Measurements from ENCODE around the gene L3MBTL3. TPM values are rescaled to one million over a fixed set of nuclear protein-coding genes. Genes with fewer than 3 reads are reported as not detected.

L3MBTL3 gene
- total RNA-seq (2014; rRNA removed; shearing (Covaris generic)), result 6.5 and 9.4 TPM in 2 replicates

GRCh38 chr6:130018292-130018743, at the start of gene L3MBTL3:
TSS of gene L3MBTL3 (plus strand) at chr6:130018581. CDS start at chr6:130042700, 24,119 bp downstream.
- DNase-seq (ENCODE audit: low read depth), result peak; percentile 88

GRCh38 chr6:129969064-129969463, 49.3 kb upstream of the L3MBTL3 start:
- no peak for DNase-seq (ENCODE audit: low read depth)

GRCh38 chr6:129976110-129976509, 42.3 kb upstream of the L3MBTL3 start:
- no peak for DNase-seq (ENCODE audit: low read depth)

DNA sequence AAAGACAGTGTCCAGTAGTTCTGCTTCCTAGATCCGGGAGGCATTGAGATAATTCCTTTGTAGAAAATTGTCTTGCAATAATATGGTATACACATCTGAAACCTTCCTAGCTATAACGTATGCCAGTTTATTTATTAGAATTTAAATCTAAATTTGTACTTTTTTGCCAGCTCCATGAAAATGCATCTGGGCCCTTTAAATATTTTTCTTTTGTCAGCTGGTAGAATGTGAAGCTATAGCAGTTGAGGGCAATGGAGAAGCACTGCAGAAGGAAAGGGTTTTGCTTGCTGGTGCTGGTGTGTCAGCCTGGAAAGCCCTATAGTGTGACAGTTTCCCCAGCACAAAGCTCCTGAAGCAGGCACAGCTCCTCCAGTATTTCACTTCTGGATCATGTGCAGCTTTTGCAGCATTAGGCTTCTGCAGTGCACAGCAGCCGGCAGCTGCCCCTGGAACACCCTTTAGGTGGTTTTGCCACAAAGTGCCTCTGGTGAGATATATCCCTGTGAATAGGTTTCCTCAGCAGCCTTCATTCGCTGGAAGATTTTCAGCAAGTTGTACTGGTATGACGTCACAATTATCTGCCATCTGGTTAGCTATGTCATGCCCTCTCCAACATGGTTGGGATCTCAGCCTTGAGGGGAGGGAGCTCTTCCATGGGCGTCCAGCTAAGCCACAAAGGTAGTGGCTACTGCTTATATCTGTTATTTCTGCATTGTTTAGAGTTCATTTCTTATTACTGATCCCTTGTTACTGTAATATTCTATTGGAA, 40.0 kb upstream of the L3MBTL3 start:
- DNase-seq (ENCODE audit: low read depth), result no peak

- DNase-seq (ENCODE audit: low read depth), result no peak
Measured at GRCh38 chr6:129980821-129981220, 37.6 kb upstream of the L3MBTL3 start.

DNA sequence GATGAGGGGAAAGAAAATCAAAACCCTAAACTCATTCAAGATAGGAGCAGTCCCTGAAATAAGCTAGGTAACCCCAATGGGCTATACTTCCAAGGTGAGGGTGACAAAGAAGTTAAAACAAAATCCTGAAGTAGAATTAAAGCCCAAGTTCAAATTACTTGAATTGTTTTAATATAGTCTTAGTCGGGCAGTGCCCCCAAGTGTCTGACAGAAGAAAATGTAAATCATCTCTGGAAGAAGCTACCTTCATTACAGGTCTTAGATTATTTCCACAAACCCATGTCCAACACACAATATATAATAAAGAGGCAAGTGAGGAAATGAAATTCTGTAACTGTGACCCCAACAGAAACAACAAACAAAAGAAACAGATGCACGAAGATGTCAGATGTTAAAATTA, 36.8 kb upstream of the L3MBTL3 start:
- peak; percentile 20 for DNase-seq (ENCODE audit: low read depth)

DNA sequence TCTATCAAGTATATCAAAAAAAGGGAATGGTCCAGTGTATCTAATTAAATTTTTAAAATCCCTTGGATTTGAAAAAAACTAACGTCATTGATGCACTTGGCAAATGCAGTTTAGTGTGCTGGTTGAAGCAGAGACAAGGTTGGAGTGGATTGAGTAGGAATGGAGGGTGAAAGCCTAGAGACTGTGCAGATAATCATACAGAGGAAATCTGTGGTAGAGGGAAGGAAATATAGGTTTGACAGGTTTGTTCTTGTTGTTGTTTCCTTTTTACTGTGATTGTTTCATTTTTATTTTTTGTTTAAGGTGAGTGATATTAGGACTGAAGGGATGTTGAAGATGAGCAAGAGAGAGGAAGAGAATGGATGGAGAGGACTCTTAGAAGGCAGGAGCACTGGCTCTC, 29.0 kb upstream of the L3MBTL3 start:
- DNase-seq (ENCODE audit: low read depth), result no peak

GRCh38 chr6:129992881-129993280, 25.5 kb upstream of the L3MBTL3 start:
- peak; percentile 46 for DNase-seq (ENCODE audit: low read depth)

DNA sequence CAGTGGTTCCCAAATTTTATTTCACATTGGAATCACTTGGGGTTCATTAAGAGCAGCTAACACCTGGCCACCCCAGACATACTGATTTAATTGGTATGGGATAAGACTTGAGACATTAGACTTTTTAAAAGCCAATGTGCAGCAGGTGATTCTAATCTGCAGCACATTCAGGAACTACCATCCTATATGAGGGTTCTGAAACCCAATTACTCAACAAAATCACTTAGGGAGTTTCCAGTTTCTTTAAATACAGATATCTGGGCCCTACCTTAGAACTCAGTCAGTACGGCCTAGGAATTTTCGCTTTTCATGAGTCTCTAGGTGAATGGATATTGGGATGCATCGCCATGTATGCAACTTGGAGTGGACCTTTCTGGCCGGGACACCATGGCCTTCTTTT, 24.0 kb upstream of the L3MBTL3 start:
- no peak for DNase-seq (ENCODE audit: low read depth)

GRCh38 chr6:129996387-129996786, 22.0 kb upstream of the L3MBTL3 start:
- no peak for DNase-seq (ENCODE audit: low read depth)

DNA sequence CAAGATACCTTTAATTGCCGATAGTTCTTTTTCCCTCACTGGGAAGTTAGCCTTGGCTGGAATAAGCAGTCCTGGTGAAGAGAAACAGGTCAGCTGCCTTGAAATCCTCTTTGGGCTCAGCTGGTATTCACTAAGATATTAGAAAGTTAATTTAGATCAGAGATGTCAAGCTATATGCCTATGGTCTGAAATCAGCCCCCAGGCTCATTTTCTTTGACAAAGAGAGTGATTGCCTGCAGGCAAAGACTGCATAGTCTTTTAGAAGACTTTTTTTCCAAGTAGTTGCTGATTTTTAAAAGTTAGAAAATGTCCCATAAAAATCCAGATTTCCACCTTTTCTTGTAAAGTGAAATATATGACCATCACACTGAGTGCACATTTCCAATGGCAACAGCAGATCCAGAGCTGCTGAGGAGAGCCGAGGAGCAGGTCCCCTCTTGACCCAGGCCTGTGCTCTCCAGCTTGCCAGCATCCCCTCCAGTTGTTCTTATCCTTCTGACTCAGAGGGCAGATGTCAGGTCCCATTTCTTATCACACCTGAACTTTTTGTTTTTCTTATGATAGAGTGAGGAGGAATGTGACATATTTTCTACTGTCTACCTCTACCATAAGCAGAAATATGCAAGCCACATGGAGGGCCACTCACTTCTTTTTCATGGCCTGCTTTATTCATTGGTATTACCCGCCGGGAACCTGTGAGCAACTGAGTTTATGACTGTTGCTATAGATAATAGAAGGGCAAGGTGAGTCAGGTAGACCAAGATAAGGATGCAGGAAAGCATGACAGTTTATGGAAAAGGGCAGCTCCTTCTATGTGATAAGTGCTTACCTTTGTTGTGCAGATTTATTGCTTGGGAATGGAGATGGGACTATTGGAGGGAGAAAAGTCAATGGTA, 17.6 kb upstream of the L3MBTL3 start:
- peak; percentile 24 for DNase-seq (ENCODE audit: low read depth)

- DNase-seq (ENCODE audit: low read depth), result no peak
Measured at GRCh38 chr6:130008236-130008873, 10.0 kb upstream of the L3MBTL3 start.

- no peak for DNase-seq (ENCODE audit: low read depth)
Measured at GRCh38 chr6:130009146-130009545, 9.2 kb upstream of the L3MBTL3 start.

- no peak for DNase-seq (ENCODE audit: low read depth)
Measured at GRCh38 chr6:130010387-130010786, 8.0 kb upstream of the L3MBTL3 start.

GRCh38 chr6:130012728-130013127, 5.7 kb upstream of the L3MBTL3 start:
- DNase-seq (ENCODE audit: low read depth), result no peak

GRCh38 chr6:130018744-130019325, 454 bp downstream of the L3MBTL3 start:
- DNase-seq (ENCODE audit: low read depth), result peak; percentile 38

GRCh38 chr6:130019326-130020072, 1.1 kb downstream of the L3MBTL3 start:
- DNase-seq (ENCODE audit: low read depth), result peak; percentile 63

DNA sequence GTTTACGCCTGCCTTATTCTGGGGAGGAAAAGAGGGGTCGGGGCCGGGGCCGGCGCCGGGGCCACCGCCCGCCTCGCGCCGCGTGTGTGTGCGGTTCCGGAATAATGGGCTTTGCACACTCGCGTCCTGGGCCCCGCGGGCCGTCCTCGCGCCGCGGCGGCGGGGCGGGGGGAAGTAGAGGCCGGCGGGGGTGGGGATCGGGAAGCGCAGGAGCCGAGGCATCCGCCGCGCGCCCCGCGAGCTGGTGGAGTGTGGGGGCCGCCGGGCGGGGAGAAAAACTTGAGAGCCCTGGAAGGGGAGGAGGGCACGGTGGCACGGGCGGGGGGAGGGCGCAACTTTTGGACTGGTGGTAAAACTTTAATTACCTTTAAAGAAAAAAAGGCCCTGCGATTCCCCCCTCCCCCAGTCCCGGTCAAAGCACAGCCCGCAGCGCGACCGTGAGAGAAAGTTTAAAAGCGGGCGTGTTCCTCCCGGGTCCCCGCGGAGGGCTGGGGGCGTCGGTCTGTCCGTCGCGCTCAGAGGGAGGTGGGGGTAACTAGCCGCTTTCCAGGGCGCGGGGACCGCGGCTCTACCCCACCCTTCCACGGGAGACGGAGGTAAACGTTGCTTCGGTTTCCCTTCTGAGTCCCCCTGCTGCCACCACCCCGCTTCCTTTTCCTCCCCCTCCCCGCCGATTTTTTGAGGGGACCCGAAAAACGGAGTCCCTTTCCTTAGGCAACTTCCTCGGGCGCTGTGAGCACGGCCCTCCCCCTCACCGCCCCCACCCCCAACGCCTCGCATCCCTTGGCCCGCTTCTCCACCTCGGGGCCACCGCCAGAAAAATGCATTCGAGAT, 1.9 kb downstream of the L3MBTL3 start:
- DNase-seq (ENCODE audit: low read depth), result peak; percentile 28

GRCh38 chr6:130020907-130021629, 2.7 kb downstream of the L3MBTL3 start:
- DNase-seq (ENCODE audit: low read depth), result peak; percentile 92

Data from M059J (cell line).